ENCODE results near the gene SHROOM2. TPM values are rescaled to one million over a fixed set of nuclear protein-coding genes. Genes with fewer than 3 reads are reported as not detected.

Gene SHROOM2
- total and polyA plus RNA-seq, 2 donors (not counting 1 experiment from before 2014, with no cell fraction given), result under 0.01 to 6.3 TPM

DNA sequence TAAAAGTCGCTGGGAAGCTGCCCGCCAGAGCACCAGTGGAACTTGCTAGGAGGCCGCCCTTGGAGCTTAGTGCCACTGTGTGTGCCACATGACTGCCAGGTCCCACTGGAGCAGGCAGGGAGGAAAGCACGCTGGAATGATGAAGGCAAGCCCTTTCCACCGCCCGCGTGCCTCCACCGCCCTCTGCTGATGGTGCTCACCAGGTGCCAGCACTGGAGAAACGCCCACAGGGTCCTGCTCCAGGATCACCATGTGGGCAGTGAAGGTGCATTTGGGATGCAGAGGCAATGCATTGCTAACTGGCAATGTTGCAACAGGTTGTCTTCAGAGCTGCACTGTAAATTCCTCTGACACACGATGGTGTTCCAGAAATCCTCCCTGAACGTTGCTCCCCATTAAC, 76.3 kb downstream of the SHROOM2 start:
- H3K9ac ChIP-seq (ENCODE audit: insufficient read depth, low read length), result no peak overlapping the region
- no peak for DNase-seq (ENCODE audit: low read depth in 2 of 2)
- H3K4me2 ChIP-seq (ENCODE audit: extremely low read depth, insufficient read depth, low read length), result no peak overlapping the region
- no peaks in the 10 kb centered on the region for H3K36me3 ChIP-seq (ENCODE audit: control insufficient read depth, insufficient read depth, low read length)
- no peak overlapping the region for H3K27ac ChIP-seq (ENCODE audit: insufficient read depth, low read length)
- no peak overlapping the region for H3K4me3 ChIP-seq (replicated peaks in 1 of 4; ENCODE audit: control extremely low read depth in 1 of 4, insufficient read depth in 1 of 4, low read depth in 3 of 4, low read length in 4 of 4)
- H3K79me2 ChIP-seq (ENCODE audit: control insufficient read depth, insufficient read depth, low read length), result no peaks in the 10 kb centered on the region
- H3K27me3 ChIP-seq (ENCODE audit: control insufficient read depth, insufficient read depth, low read length), result no peaks in the 10 kb centered on the region
- TF ChIP-seq, protein P1, sequence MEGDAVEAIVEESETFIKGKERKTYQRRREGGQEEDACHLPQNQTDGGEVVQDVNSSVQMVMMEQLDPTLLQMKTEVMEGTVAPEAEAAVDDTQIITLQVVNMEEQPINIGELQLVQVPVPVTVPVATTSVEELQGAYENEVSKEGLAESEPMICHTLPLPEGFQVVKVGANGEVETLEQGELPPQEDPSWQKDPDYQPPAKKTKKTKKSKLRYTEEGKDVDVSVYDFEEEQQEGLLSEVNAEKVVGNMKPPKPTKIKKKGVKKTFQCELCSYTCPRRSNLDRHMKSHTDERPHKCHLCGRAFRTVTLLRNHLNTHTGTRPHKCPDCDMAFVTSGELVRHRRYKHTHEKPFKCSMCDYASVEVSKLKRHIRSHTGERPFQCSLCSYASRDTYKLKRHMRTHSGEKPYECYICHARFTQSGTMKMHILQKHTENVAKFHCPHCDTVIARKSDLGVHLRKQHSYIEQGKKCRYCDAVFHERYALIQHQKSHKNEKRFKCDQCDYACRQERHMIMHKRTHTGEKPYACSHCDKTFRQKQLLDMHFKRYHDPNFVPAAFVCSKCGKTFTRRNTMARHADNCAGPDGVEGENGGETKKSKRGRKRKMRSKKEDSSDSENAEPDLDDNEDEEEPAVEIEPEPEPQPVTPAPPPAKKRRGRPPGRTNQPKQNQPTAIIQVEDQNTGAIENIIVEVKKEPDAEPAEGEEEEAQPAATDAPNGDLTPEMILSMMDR (conservative IDR thresholded peaks at IDR 0.05 in 1 of 2, IDR thresholded peaks at IDR 0.05 in 1 of 2; ENCODE audit: low read depth in 1 of 2, low read length in 2 of 2), result no peak
- TF ChIP-seq EZH2 (IDR thresholded peaks at IDR 0.05; ENCODE audit: low read length, missing control alignments), result no peak
- H3K9me3 ChIP-seq (ENCODE audit: control insufficient read depth, insufficient read depth, low read depth, low read length), result no peaks in the 10 kb centered on the region
- H2AFZ ChIP-seq (ENCODE audit: low read length), result no peak overlapping the region
- no peaks in the 10 kb centered on the region for H4K20me1 ChIP-seq (ENCODE audit: control insufficient read depth, extremely low read depth, insufficient read depth, low read length)
- no peaks in the 10 kb centered on the region for H3K4me1 ChIP-seq (ENCODE audit: control insufficient read depth, extremely low read depth, insufficient read depth, low read length)

DNA sequence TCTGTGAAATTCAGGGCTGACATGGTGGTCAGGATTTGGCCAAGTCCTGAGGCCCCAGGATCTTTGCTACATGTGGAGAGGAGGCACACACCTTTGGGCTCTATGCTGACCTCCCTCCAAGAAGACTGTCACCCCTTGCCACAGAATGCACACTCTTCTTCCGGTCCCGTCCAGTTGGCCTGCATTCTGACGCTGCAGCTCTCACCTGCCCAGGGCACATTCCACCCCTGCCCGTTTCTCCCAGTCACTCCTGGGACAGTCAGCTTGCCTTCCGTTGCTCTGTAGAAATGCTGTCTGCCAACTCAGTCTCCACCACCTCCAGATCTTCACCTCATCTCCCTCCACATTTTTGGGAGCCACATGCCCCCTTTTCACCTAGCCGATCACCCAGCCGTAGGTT, 76.7 kb downstream of the SHROOM2 start:
- Histone ChIP-seq H3K9ac (ENCODE audit: insufficient read depth, low read length) (no peak overlapping the region), H3K79me2 (ENCODE audit: control insufficient read depth, insufficient read depth, low read length) (no peaks in the 10 kb centered on the region), H2AFZ (ENCODE audit: low read length) (no peak overlapping the region), H3K9me3 (ENCODE audit: control insufficient read depth, insufficient read depth, low read depth, low read length) (no peaks in the 10 kb centered on the region), H3K4me2 (ENCODE audit: extremely low read depth, insufficient read depth, low read length) (no peak overlapping the region), H3K27me3 (ENCODE audit: control insufficient read depth, insufficient read depth, low read length) (no peaks in the 10 kb centered on the region), H4K20me1 (ENCODE audit: control insufficient read depth, extremely low read depth, insufficient read depth, low read length) (no peaks in the 10 kb centered on the region), H3K4me3 (replicated peaks in 1 of 4; ENCODE audit: control extremely low read depth in 1 of 4, insufficient read depth in 1 of 4, low read depth in 3 of 4, low read length in 4 of 4) (no peak overlapping the region), H3K36me3 (ENCODE audit: control insufficient read depth, insufficient read depth, low read length) (no peaks in the 10 kb centered on the region), H3K4me1 (ENCODE audit: control insufficient read depth, extremely low read depth, insufficient read depth, low read length) (no peaks in the 10 kb centered on the region), H3K27ac (ENCODE audit: insufficient read depth, low read length) (no peak overlapping the region)
- TF ChIP-seq EZH2 (IDR thresholded peaks at IDR 0.05; ENCODE audit: low read length, missing control alignments), result no peak
- TF ChIP-seq, protein P1 (conservative IDR thresholded peaks at IDR 0.05 in 1 of 2, IDR thresholded peaks at IDR 0.05 in 1 of 2; ENCODE audit: low read depth in 1 of 2, low read length in 2 of 2), result no peak
- DNase-seq (ENCODE audit: low read depth in 2 of 2), result no peak

DNA sequence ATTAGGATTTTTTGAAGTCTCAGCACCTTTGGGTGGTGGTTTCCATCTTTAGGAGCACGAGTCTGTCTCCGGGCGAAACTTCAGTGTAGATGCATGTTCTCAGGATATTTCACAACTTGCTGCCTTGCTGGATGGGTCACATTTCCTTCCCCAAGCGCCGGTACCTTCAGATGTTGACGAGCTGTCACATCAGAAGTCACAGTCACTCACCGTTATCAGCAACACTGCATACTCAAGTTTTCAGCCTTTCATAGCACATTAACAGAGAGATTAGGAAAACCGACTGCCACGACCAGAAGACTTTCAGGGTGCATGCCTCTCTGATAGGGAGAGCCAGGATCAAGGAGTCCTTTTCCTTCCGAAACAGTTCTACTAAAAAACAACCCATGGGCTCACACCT, 77.8 kb downstream of the SHROOM2 start:
- Histone ChIP-seq H3K9me3 (ENCODE audit: control insufficient read depth, insufficient read depth, low read depth, low read length) (no peaks in the 10 kb centered on the region), H3K36me3 (ENCODE audit: control insufficient read depth, insufficient read depth, low read length) (no peaks in the 10 kb centered on the region), H2AFZ (ENCODE audit: low read length) (no peak overlapping the region), H3K4me1 (ENCODE audit: control insufficient read depth, extremely low read depth, insufficient read depth, low read length) (no peaks in the 10 kb centered on the region), H3K4me3 (replicated peaks in 1 of 4; ENCODE audit: control extremely low read depth in 1 of 4, insufficient read depth in 1 of 4, low read depth in 3 of 4, low read length in 4 of 4) (no peak overlapping the region), H3K9ac (ENCODE audit: insufficient read depth, low read length) (no peak overlapping the region), H3K4me2 (ENCODE audit: extremely low read depth, insufficient read depth, low read length) (no peak overlapping the region), H3K27me3 (ENCODE audit: control insufficient read depth, insufficient read depth, low read length) (no peaks in the 10 kb centered on the region), H4K20me1 (ENCODE audit: control insufficient read depth, extremely low read depth, insufficient read depth, low read length) (no peaks in the 10 kb centered on the region), H3K27ac (ENCODE audit: insufficient read depth, low read length) (no peak overlapping the region), H3K79me2 (ENCODE audit: control insufficient read depth, insufficient read depth, low read length) (no peaks in the 10 kb centered on the region)
- TF ChIP-seq EZH2 (IDR thresholded peaks at IDR 0.05; ENCODE audit: low read length, missing control alignments), result no peak
- TF ChIP-seq, protein P1 (conservative IDR thresholded peaks at IDR 0.05 in 1 of 2, IDR thresholded peaks at IDR 0.05 in 1 of 2; ENCODE audit: low read depth in 1 of 2, low read length in 2 of 2), result no peak
- no peak for DNase-seq (ENCODE audit: low read depth in 2 of 2)
